ENCODE data around the gene CD63.

DNA sequence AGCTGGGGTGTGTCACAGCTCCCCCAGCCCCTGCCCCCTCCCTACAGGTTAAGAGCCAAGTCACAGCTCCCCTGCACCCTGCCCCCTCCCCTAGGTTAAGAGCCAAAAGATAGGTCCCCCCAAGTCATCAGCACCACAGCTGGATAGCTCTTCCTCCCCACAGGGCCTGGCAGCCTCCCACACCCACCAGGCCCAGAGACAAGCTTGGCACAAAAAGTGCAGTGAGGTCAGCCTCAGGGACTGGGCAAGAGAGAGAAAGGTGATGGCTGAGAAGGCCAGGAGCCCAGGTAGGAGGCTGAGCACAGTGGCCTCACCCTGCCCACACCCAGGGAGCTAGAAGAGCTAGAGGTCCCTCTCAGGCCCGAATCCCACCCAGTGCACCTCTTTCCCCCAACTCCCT lies 29.8 kb downstream of the CD63 start:
- TF ChIP-seq RFX5 (IDR thresholded peaks at IDR 0.05; ENCODE audit: low read depth, low read length) (no peak), MXI1 (IDR thresholded peaks at IDR 0.05; ENCODE audit: borderline replicate concordance, low read depth, low read length) (no peak), BHLHE40 (IDR thresholded peaks at IDR 0.05; ENCODE audit: low read depth, low read length) (no peak), POLR2A (IDR thresholded peaks at IDR 0.05; ENCODE audit: low read depth, low read length) (no peak), RAD21 (IDR thresholded peaks at IDR 0.05; ENCODE audit: low read length) (no peak), NFE2L2 (IDR thresholded peaks at IDR 0.05; ENCODE audit: low read depth, low read length) (no peak), MAFK (IDR thresholded peaks at IDR 0.05; ENCODE audit: low read depth, low read length) (no peak), SMC3 (IDR thresholded peaks at IDR 0.05; ENCODE audit: low read depth, low read length) (no peak), RCOR1 (IDR thresholded peaks at IDR 0.05; ENCODE audit: insufficient replicate concordance, low read length) (no peak), FOS (IDR thresholded peaks at IDR 0.05; ENCODE audit: low read depth, low read length) (no peak)
- TF ChIP-seq, protein P1, sequence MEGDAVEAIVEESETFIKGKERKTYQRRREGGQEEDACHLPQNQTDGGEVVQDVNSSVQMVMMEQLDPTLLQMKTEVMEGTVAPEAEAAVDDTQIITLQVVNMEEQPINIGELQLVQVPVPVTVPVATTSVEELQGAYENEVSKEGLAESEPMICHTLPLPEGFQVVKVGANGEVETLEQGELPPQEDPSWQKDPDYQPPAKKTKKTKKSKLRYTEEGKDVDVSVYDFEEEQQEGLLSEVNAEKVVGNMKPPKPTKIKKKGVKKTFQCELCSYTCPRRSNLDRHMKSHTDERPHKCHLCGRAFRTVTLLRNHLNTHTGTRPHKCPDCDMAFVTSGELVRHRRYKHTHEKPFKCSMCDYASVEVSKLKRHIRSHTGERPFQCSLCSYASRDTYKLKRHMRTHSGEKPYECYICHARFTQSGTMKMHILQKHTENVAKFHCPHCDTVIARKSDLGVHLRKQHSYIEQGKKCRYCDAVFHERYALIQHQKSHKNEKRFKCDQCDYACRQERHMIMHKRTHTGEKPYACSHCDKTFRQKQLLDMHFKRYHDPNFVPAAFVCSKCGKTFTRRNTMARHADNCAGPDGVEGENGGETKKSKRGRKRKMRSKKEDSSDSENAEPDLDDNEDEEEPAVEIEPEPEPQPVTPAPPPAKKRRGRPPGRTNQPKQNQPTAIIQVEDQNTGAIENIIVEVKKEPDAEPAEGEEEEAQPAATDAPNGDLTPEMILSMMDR (conservative IDR thresholded peaks at IDR 0.05; ENCODE audit: low read depth, low read length) = no peak
- TF ChIP-seq, protein P2, sequence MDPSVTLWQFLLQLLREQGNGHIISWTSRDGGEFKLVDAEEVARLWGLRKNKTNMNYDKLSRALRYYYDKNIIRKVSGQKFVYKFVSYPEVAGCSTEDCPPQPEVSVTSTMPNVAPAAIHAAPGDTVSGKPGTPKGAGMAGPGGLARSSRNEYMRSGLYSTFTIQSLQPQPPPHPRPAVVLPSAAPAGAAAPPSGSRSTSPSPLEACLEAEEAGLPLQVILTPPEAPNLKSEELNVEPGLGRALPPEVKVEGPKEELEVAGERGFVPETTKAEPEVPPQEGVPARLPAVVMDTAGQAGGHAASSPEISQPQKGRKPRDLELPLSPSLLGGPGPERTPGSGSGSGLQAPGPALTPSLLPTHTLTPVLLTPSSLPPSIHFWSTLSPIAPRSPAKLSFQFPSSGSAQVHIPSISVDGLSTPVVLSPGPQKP (IDR thresholded peaks at IDR 0.05; ENCODE audit: borderline replicate concordance, low read depth, low read length) = no peak
- TF ChIP-seq, protein P3, sequence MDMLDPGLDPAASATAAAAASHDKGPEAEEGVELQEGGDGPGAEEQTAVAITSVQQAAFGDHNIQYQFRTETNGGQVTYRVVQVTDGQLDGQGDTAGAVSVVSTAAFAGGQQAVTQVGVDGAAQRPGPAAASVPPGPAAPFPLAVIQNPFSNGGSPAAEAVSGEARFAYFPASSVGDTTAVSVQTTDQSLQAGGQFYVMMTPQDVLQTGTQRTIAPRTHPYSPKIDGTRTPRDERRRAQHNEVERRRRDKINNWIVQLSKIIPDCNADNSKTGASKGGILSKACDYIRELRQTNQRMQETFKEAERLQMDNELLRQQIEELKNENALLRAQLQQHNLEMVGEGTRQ (IDR thresholded peaks at IDR 0.05; ENCODE audit: low read depth, low read length) = no peak
